HG03520 (cell line): ENCODE data around the gene CPA5.

Experiments
- ATAC-seq: cut with Tn5 transposase; IDR thresholded peaks from one replicate; pipeline ENCODE4 v1.9.1; 2021; ENCODE audit warnings: mild to moderate bottlenecking, moderate library complexity; ENCODE audit not compliant: unreplicated experiment

The CPA5 gene

GRCh38 chr7:130393841-130394411 lies 49.3 kb downstream of the CPA5 start:
- ATAC-seq, result no peak

DNA sequence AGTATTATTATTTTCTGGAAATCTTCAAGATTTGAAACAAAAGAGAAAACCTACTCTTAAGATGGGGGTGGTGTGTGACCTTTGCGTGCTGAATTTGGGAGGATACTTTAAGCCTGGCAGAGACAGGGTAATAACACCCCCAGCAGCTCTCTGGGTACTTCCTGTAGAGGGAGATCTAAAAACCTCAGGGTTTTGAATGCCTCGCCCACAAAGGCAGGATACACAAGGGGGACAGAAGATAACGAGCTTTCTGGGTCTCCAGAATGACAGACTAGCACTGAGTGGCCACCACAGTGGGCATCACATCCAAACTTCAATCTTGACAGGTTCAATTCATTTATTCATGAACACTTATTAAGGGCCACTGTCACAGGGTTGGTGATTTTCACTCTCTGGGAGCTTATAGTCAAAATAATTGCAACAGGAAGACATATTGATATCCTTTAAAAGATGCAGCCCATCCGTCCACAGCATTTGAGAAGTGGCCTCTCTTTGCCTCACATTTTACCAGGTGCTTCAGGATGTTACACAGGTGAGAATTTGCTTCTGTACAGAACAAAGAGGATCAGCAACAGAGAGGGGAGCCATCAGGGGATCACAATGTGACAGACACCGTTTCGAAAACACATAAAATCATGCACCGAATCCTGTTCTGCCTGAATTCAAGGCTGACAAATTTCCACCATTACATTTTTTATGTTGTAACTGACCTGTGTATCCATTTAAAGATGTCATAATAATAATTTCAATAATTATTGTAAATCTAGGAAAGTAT lies 50.0 kb downstream of the CPA5 start:
- ATAC-seq, result no peak

- ATAC-seq, result no peak
Observed at GRCh38 chr7:130395421-130395820, 50.8 kb downstream of the CPA5 start.

DNA sequence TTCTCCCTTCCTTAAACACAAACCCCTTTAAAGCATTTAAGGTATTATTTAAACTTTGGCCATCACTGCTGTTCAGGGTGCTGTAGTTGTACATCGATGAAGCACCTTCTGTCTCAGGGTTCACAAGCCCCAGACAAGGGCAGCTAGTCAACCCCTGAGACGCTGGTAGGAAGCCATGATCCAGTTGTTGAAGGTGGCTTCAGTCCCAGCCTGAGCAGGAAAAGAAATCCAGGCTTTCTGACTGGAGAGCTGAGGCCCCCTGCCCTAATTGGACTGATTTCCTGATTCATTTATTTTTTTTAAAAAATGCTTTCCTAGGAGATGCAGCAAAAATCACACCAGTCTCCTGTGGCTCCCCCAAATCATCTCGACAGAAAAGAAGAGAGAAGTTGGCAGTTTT lies 51.5 kb downstream of the CPA5 start:
- ATAC-seq, result no peak

DNA sequence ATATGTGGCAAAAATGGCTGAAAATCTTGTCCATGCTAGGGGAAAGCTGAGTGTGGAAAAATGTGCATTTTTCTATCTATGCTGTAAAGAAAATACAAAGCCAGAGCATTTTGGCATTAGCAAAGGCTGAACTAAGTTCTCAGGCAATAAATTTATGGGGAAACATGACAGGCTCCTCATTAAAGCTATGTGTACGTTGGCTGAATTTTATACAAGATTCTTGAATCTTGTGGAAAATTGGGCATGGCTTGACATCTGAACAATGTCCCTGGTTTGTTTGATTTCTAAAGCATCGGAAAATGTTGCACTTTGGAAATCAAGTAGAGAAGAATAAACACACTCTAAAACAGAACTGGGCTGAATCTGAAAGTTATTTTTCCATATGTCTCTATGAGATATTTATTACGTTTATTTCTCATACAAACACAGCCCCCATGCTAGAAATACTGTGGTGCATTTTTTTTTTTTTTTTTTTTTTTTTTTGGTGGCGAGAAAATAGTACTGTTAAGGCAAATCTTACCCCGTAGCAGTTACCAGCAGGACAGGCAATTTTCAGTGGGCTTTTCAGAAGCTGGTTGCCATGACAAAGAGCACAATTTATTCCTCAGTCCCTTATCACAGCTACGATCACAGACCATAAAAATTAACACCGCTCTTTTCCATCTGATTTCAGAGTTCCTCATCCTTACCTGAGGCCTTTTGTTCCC lies 52.6 kb downstream of the CPA5 start:
- ATAC-seq, result no peak

- no peak for ATAC-seq
Observed at GRCh38 chr7:130397758-130398073, 53.1 kb downstream of the CPA5 start.

DNA sequence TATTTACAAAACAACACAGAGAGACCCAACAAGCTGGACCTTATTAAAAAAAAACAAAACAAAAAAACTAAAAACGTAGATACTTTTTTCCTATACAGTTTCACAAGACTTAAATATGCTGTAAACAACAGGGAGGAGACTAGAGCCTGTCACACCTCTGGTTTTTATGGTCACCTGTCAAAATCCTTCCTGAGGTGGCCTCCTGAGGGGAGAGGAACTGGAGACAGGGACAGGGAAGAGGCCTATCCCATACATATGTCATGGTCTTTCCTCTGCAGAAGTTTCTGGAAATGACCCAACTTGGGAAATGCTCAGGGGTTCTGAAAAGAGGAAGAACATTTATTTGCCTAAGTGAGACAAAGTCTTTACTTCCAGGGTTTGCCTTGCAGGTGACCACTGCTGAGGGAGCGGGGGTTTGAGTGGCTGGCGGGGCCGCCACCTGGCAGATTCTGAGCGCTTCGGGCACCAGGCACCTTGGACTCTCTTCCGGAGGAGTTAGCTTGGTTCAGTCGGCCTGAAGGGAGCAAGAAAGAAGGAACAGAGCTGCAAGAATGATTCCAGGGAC lies 54.0 kb downstream of the CPA5 start:
- no peak for ATAC-seq

GRCh38 chr7:130400120-130400572 lies 55.5 kb downstream of the CPA5 start:
- no peak for ATAC-seq

- ATAC-seq, result no peak
Observed at GRCh38 chr7:130401101-130401500, 56.5 kb downstream of the CPA5 start.

GRCh38 chr7:130401578-130401977 lies 57.0 kb downstream of the CPA5 start:
- no peak for ATAC-seq

- ATAC-seq, result no peak
Observed at GRCh38 chr7:130405003-130405402, 60.4 kb downstream of the CPA5 start.

GRCh38 chr7:130409067-130409711 lies 64.6 kb downstream of the CPA5 start:
- no peak for ATAC-seq

- no peak for ATAC-seq
Observed at GRCh38 chr7:130409712-130410072, 65.1 kb downstream of the CPA5 start.

GRCh38 chr7:130410868-130411541 lies 66.4 kb downstream of the CPA5 start:
- no peak for ATAC-seq

GRCh38 chr7:130413201-130413600 lies 68.6 kb downstream of the CPA5 start:
- no peak for ATAC-seq

GRCh38 chr7:130415006-130415405 lies 70.4 kb downstream of the CPA5 start:
- no peak for ATAC-seq

DNA sequence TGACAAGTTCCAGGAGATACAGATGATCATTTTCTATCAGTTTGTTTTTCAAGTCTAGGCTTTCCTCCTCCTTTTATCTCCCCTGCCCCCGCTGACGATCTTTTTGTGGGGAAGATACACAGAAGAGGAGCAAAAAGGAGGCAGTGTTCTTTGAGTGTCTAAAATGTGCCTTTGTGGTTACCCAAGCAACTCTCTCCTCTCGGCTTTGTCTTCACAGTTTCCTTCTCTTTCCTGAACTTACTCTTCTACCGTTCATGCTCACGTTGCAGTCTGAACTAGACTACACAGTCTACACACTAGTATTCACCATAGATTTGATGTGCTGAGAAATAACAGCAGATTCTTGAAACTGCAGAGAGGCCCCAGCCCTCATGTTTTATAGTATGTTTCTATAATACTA lies 72.6 kb downstream of the CPA5 start:
- ATAC-seq, result no peak

DNA sequence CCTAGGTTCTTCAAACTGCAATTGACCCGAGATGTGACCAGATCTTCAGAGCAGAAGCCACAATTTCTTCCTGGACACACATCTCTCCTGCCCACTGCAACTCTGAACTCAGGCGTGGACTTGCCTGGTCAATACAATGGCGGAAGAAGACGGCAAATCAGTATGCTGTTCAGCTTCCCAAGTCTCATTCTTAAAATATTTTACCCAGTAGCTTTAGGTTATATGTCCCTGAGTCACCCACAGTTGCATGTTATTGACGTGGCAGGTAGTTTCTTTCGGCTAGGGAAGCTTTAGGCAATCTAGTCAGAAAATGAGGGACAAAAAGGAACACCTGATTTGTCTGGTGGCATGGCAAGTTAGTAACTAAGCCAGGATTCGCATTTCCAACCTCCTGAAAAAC lies 73.7 kb downstream of the CPA5 start:
- ATAC-seq, result no peak
